PC-9 (cell line): ENCODE data around the gene ZNF474.

Experiments used
- CTCF ChIP-seq: fragments of 200-600 bp; sonication (generic); conservative IDR thresholded peaks from 2 replicates; pipeline ENCODE4 v1.6.1; 2017; ENCODE audit warnings: mixed run types, antibody characterized with exemption, mild to moderate bottlenecking, moderate library complexity
- EZH2 ChIP-seq: fragments of 200-600 bp; sonication (generic); IDR thresholded peaks from 2 replicates; pipeline ENCODE4 v1.8.0; 2017; ENCODE audit warnings: antibody characterized with exemption, low read depth

DNA sequence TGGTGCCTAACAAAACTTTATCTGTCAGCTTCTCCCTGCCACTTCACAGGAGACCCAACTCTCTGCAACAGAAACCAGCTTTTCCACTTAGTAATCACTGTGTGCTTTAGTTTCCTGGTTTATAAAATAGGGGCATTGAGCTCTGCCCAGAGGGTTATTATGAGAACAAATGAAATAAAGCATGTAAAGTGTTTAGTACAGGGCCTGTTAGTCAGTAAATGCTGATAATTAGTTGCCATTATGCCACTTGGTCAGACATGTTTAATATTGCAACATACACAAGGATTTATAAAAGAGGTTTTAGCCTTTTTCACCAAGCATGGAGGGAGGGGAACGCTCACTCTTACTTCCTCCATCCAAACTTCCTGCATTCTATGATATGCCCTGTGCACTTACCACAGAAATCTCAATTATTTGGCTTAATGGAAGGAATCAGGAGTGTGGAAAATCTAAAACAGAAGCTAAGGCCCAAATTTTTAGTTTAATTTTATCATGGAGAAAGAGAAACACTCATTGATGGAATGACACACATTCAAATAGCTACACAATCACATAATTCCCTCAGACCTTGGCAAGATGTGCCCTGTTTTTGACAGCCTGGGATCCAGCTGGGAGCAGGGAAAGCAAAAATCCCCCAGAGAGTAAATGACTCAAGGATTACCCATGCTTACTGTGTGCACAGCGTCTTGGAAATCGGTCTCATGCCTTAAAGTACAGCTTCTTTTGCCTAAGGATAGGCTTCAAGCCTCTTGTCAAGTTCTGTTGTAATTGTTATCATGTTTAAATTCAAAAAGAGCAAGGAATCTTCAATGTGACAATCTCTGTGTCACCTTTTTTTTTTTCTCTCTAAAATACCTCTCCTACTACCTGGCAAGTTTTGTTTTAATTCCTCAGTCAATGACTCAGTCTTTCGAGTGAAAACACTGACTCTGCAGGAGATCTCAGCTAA is 34.0 kb downstream of the ZNF474 start:
- TF ChIP-seq CTCF (no peak), EZH2 (no peak)
